Measurements from ENCODE around the gene DPYSL4.
"Not testable (repeated sequence)": the region's sequence is repeated elsewhere in the genome, so short reads cannot be mapped to it uniquely, and the experiment has no call there.

The DPYSL4 gene

DNA sequence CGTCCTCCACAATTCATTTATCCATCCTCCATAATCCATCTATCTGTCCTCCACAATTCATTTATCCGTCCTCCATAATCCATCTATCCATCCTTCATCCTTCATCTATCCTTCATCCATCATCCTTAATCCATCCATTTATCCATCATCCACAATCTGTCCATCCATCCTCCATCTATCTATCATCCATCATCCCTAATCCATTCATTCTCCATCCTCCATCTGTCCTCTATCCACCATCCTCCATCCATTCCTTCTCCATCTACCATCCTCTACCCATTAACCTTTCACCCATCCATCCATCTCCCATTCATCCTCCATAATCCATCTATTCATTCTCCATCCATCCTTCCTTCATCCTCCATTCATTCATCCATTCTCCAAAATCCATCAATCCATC, 36.0 kb upstream of the DPYSL4 start:
- DNase-seq: no peak

DNA sequence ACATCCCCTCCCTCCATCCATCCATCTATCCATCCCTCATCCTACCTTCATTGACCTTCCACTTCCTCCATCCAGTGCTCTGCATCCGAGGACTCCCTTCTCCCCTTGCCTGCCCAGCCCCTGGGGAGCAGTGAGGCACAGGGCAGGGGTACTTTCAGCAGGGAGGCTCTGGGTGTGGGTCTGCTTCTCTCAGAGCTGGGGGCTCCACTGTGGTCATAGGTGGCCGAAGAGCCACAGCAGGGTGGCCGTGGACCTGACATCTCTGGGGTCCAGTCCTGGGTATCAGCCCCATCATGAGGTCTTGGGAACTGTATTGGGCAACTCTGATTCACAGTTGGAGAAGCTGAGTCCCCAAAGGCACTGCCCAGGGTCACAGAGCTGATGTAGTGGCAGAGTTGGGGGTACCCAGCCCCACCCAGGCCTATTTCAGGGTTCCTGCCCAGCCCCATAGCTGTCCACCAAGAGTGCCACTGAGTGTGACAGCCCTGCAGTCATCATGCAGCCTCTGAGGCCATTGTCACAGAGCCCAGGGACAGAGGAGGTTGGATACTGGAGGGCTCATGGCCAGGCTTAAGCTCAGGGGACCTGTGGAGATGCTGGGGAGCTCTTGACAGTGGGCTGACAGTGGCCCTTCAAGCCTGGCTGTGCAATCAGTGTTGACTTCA, 35.3 kb upstream of the DPYSL4 start:
- no peak for DNase-seq

DNA sequence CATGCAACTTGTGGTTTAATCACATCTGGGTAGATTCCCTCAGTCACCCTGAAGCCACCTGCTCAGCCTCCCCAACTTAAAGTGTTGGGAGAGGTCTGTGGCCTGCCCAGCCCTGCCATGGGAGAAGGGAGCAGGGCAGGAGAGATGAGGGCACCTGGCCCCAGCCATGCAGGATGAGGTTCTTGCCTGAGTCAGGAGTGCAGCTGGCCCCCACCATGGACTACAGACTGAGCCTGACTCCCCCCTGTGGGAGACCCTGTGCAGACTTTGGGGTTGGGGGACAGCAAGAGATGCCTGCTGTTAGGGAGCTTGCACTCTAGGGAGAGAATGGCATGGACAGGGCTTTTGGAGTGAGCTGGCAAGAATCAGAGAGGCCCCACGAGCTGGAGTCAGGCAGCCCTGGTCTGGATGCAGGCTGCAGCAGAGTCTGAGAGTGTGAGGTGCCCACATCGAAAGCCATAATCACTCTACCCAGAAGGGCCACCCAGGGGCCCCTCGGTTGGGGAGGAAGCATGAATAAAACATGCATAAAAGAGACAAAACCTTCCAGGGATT, 34.7 kb upstream of the DPYSL4 start:
- DNase-seq: no peak

DNA sequence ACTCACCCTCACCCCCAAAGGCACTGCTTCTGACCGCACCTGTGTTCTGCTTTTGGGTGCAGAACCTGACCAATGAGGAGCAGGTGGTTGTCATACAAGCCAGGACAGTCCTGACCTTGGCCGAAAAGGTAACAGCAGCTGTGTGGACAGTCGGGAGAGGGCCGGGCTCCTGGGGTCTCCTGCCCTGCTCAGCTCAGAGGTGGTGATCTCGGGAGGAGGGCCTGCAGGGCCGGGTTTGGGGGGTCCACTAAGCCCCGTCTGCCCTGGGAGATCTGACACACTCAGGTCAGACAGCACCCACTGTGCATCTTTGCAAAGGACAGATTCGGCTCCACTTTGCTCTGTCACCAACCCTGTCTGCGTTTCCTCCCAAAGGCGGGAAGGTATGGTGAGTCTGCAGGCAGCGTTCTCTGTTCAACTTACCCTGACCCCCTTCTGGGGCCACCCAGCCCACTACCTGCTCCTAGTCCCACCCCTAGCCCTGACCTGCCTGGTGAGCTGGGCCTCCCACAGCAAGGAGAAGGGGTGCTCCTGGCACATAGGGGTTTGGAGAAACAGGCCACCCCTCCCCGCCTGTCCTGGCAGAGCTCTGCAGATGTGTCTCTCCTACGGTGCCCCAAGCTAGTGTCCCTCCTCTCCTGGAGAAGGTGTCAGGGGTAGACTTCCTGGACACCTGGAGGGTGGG, 33.7 kb upstream of the DPYSL4 start:
- DNase-seq: no peak

DNA sequence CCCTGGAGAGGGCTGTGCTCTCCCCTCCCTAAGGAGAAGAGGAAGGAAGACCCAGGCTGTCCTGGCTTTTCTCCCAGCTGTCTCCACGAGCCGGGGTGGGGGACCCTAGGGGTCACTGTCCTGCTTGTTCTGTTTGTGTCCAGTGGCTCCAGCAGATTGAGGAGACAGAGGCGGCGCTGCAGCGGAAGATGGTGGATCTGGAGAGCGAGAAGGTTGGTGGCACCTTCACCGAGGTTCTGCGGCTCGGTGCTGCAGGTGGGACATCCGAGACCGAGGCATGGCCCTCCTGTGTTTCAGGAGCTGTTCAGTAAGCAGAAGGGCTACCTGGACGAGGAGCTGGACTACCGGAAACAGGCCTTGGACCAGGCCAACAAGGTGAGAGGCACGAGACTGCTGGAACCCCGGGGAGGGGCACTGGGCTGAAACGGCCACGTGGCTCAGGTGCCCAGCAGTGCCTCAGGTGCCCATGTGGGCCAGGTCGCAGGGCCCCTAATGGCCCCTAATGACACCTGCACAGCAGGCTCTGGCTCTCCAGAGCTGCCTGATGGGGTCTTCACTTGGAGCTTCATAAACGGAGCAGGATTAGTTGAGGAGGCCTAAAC, 33.0 kb upstream of the DPYSL4 start:
- DNase-seq: no peak

DNA sequence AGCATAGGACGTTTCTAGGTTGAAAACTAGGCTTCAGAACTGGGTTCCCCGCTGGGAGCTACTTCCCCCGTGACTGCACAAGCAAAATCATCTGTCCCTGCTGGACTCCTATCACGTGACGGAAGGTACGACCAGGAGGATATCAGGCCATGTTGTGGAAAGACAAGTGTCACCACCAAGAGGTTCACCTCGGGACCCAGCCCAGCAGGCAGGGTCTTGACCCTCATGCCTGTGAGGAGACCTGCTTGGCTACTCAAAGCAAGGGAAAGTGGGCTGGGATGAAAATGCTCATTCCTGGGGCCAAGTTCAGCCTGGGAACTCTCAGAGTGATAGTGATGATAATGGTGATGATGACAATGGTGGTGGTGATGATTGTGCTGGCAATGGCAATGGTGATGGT, 32.3 kb upstream of the DPYSL4 start:
- no peak for DNase-seq

DNA sequence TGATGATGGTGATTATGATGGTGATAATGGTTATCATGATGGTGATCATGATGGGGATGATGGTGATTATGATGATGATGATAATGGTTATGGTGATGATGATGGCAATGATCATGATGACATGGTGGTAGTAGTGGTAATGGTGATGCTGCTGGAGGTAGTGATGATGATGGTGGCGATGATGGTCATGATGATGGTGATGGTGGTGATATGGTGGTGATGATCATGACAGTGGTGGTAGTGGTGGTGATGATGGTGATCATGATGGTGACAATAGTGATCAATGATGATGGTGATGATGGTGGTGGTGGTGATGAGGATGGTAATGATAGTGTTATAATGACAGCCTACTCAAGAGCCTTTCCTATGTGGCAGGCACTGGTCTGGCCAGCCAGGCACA, 31.8 kb upstream of the DPYSL4 start:
- DNase-seq: no peak

DNA sequence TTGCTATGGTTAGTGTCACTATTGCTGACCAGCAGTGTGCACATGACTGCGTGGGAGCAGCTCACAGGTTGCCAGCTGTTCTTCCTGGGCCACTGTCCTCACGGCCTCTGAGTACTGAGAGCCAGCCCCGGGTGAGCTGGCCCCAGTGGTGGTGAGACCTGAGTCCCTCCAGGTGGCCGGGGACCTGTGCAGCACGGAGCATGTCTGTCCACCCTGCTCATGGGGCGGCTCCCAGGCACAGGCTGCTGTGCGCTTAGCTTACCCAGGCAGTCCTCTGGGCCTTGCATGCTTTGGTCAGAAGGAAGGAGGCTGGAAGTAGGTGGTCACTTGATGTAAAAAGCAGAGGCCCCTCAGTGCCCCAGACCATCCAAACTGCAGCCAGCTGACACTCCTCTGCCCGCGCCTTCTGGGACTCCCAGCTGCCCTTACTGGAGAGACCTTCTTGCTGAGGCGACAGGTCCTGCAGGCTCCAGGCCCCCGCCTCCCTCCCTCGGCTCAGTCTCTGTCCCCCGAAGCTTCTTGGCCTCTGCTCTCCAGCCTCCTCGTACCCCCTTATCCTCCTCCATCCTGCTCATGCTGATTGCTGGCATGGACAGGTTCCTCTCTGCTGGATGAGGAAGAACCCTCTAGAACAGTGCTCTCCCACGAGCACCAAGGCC, 30.9 kb upstream of the DPYSL4 start:
- no peak for DNase-seq

DNA sequence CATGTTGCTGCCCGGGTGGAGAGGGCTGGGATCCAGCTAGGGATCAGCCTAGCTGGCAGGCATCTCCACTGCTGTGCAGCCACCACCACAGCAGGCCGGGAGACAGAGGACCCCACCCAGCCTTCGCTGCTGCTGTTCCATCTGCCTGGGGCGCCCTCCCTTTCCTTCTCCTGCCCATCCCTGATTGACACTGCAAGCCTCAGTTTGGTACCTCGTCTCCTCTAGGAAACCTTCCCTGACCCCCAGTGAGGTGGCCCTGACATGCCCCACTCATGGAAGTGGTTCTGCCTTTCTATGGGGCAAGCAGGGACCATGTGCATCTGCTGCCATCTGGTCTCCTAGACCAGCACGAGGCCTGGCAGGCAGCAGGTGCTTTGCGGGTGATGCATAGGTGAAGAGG, 30.4 kb upstream of the DPYSL4 start:
- DNase-seq: no peak

DNA sequence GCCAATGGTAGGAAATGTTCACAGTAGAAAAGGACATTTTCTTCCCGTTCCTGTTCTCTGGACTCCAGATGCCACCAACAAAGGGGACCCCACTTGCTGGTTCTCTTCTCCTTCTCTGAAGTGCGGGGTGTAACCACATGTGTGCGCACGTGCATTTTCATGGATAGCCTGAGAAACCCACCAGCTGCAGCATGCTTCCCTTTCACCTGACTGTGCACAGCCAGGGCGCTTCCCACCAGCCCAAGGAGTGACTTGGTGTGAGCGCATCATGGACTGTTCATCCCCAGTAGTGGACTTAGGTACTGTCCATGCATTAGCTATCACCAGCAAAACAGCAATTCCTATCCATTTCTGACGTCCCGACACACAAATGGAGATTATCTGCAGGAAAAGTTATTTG, 29.6 kb upstream of the DPYSL4 start:
- no peak for DNase-seq

DNA sequence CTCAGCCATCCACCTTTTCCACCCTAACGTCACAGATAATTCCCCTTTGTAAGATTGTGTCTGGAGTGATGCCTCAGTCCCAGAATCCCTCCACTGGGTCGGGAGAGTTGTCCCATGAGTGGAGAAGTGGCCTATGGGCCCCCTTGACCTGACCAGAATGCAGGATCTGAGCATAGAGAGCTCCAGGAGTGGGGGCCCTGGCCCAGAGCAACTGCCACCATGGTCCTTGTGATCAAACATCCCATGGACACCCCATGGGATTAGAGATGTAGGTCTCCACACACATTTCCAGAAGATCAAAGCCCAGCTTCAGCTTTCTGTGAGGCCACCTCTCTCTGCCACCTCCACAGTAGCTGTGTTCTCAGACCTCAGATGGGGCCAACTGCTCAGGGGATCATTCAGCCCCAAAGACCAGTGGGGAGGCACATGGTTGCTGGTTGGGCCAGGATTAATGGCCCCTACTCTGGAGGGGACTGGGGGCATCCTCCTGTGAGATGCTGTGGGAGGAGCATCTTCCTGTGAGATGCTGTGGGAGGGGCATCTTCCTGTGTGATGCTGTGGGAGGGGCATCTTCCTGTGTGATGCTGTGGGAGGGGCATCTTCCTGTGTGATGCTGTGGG, 28.5 kb upstream of the DPYSL4 start:
- DNase-seq: peak in 1 of 2 donors; percentile 18

DNA sequence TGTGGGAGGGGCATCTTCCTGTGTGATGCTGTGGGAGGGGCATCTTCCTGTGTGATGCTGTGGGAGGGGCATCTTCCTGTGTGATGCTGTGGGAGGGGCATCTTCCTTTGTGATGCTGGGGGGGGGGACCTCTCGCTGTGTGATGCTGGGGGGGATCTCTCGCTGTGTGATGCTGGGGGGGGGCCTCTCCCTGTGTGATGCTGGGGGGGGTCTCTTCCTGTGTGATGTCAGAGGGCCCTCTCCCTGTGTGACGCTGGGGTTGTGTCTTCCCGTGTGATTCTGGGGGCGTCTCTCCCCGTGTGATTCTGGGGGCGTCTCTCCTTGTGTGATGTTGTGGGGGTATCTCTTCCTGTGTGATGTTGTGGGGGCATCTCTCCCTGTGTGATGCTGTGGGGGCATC, 27.9 kb upstream of the DPYSL4 start:
- no peak for DNase-seq

DNA sequence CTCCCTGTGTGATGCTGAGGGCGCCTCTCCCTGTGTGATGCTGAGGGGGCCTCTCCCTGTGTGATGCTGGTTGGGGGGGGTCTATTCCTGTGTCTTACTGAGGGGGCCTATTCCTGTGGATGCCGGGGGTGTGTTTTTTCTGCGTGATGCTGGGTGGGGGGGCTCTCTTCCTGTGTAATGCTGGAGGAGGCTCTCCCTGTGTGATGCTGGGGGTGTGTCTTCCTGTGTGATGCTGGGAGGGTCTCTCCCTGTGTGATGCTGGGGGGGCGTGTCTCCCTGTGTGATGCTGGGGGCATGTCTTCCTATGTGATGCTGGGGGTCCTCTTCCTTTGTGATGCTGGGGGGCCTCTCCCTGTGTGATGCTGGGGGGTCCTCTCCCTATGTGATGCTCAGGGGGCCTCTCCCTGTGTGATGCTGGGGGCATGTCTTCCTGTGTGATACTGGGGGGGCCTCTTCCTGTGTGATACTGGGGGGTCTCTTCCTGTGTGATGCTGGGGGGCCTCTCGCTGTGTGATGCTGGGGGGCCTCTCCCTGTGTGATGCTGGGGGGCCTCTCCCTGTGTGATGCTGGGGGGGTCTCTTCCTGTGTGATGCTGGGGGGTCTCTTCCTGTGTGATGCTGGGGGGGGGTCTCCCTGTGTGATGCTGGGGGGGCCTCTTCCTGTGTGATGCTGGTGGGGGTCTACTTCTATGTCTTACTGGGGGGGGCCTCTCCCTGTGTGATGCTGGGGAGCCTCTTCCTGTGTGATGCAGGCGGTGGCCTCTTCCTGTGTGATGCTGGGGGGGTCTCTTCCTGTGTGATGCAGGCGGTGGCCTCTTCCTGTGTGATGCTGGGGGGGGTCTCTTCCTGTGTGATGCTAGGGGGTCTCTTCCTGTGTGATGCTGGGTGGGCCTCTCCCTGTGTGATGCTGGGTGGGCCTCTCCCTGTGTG, 27.2 kb upstream of the DPYSL4 start:
- DNase-seq: peak in 1 of 2 donors; percentile 13

DNA sequence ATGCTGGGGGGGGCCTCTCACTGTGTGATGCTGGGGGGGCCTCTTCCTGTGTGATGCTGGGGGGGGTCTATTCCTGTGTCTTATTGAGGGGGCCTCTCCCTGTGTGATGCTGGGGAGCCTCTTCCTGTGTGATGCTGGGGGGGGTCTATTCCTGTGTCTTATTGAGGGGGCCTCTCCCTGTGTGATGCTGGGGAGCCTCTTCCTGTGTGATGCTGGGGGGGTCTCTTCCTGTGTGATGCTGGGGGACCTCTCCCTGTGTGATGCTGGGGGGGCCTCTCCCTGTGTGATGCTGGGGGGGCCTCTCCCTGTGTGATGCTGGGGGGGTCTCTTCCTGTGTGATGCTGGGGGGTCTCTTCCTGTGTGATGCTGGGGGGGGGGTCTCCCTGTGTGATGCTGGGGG, 26.5 kb upstream of the DPYSL4 start:
- not testable (repeated sequence) for DNase-seq

DNA sequence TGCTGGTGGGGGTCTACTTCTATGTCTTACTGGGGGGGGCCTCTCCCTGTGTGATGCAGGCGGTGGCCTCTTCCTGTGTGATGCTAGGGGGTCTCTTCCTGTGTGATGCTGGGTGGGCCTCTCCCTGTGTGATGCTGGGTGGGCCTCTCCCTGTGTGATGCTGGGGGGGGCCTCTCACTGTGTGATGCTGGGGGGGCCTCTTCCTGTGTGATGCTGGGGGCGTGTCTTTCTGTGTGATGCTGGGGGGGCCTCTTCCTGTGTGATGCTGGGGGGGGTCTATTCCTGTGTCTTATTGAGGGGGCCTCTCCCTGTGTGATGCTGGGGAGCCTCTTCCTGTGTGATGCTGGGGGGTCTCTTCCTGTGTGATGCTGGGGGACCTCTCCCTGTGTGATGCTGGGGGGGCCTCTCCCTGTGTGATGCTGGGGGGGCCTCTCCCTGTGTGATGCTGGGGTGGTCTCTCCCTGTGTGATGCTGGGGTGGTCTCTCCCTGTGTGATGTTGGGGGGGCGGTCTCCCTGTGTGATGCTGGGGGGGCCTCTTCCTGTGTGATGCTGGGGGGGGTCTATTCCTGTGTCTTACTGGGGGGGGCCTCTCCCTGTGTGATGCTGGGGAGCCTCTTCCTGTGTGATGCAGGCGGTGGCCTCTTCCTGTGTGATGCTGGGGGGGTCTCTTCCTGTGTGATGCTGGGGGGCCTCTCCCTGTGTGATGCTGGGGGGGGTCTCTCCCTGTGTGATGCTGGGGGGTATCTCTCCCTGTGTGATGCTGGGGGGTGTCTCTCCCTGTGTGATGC, 25.7 kb upstream of the DPYSL4 start:
- peak in 1 of 2 donors; percentile 18 for DNase-seq

DNA sequence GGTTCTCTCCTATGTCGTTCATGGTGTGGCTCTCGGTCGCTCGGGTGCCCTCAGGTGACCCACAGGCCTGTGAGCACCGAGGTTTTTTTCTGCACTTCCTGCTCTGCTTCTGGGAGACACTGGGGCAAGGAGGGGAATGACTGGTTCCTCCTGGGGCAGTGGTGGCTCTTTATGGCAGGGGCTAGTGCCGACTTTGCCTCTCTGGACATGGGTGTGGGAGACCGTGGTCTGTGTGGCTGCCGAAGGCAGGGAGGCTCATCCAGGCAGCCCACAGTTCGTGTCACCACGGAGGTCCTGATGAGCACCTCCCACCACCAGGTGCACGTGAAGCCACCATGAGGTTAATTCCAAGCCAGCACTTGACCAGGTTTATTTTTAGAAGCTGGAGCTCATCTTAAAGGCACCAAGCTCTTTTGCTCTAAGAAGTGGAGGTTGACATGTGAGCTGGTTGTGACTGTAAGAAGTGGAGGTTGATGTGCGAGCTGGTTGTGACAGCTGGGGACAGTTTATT, 24.7 kb upstream of the DPYSL4 start:
- peak in 1 of 2 donors; percentile 20 for DNase-seq

DNA sequence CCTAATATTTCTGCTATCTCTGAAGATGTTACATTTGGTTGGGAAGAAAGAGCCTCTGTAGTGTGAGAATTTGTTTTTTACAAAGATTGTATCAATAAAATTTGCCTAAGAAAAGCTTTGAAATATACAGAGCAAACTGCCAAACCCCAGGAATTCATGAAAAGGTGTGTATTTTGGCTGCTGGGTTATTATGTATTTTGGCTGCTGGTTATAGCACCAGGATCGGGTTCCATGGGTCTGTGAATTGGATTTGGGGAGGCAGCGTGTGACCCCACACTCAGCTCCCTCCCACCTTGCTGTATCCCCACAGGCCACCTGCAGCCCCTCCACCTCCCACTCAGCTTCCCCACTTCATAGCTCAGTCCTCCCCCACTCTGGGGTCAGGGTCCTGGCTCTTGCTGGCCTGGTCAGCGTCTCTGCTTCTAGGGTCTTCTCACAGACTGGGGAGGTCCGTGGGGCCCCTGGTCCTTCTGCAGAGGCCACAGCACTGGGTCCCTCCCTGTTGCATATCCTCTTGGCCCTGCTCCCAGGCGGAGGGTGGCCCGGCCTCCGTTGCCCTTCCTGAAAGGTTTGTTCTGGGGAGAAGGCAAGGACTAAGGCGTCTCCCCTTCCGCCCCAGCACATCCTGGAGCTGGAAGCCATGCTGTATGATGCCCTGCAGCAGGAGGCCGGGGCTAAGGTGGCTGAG, 24.0 kb upstream of the DPYSL4 start:
- DNase-seq: no peak

DNA sequence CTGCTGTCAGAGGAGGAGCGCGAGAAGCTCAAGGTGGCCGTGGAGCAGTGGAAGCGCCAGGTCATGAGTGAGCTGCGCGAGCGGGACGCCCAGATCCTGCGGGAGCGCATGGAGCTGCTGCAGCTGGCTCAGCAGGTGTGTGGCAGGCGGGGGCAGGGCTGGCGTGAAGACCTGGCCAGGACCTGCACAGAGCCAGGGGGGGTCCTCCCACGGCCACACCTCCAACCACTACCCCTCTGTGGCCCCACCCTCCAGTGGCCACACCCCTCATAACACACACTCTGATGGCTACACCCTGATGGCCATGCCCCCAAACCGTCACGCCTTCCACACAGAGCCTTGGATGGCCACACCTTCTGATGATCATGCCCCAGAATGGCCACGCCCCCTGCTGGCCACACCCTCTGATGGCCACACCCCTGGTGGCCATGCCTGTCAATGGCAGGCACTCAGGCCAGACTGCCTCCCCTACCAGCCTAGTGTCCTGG, 23.4 kb upstream of the DPYSL4 start:
- DNase-seq: peak in 1 of 2 donors; percentile 68

DNA sequence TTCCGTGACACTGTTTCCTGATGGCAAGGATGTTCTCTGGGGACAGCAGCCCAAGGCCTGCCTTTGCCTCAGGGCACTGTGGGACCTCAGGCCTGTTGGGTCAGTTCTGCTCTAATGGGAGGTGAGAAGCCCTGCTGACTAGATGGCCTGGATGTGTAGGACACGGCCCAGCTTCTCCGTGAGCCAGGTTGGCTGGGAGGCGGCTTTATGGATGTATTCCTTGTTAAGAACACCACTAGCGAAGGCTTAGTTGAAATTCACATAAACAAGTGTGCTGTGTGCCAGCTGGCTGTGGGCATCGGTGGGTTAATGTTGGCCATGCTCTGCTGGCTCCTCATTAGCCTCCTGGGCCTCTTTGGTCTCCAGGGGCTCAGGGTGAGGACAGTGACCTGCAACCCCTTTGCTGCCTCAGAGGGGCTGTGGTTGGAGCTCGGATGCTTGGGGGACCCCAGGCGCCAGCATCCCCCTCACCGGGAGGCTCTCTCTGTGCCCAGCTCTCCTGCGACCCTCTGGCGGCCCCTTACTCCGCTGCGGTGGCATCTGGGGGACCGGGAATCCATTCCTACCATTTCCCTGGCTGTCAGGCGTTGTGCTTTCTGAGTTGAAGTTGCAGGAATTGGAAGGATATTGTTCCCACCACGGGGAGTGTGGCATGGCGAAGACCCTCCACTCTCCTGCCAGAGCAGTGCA, 22.8 kb upstream of the DPYSL4 start:
- DNase-seq: no peak

Measured in stimulated activated CD4-positive, alpha-beta T cell treated with anti-CD3 and anti-CD28 coated beads, Interleukin-2, amount 100 ng/mL, for 24 hours (primary cell).